Lower leg skin (tissue), 4 donors: ENCODE measurements around the gene TCF20. TPM values are rescaled to one million over a fixed set of nuclear protein-coding genes. Genes with fewer than 3 reads are reported as not detected.

ENCODE experiments used
- DNase-seq, 2 donors: peaks; one replicate each; pipeline ENCODE4 v3.0.0-alpha.2; 2019; ENCODE audit warnings: low spot score in 2 of 2
- H3K4me3 ChIP-seq: fragments of 200-600 bp; sonication (generic); 2 replicates; pipeline ENCODE4 v1.5.1; 2017; ENCODE audit warnings: mild to moderate bottlenecking, low read depth; ENCODE audit not compliant: poor library complexity, severe bottlenecking
- CTCF ChIP-seq, 3 donors: fragments of 450-650 bp; IDR thresholded peaks; one replicate each; pipeline ENCODE4 v1.5.1; 2016; ENCODE audit warnings: antibody characterized with exemption in 3 of 3, mild to moderate bottlenecking in 3 of 3, moderate library complexity in 2 of 3
- POLR2A ChIP-seq, 2 donors: fragments of 450-650 bp; IDR thresholded peaks; one replicate each; pipeline ENCODE4 v1.6.1; 2016 to 2017; ENCODE audit warnings: antibody characterized with exemption in 2 of 2, mild to moderate bottlenecking in 1 of 2, moderate library complexity in 1 of 2
- WGBS, 2 donors: methylation state at CpG; one replicate each; pipeline ENCODE4 v1.1.5; 2018; 5-methylcytosine and 5-hydroxymethylcytosine counted together
- intact Hi-C: fragments of 100-400 bp; cut with DNase I; formaldehyde crosslinking; loops from one replicate; pipeline ENCODE4 v1.15.0; 2023; ENCODE audit warnings: low total_unique reads
- total RNA-seq, 4 donors: library from RNA; depleted of rRNA; stranded (reverse); fragments of >200 nt; gene quantifications; one replicate each; pipeline ENCODE4 v1.1.0, GENCODE V29; 2016

Gene TCF20
- total RNA-seq, 4 donors from 2014 or later: 51.1 to 62.3 (median 58.4) TPM

- intact Hi-C loops: no loop called here
- TF ChIP-seq CTCF (IDR thresholded peaks at IDR 0.05) (no peak), POLR2A (IDR thresholded peaks at IDR 0.05) (no peak)
- WGBS, 2 donors: 88 to 91% methylated on average over 3 of the region's 3 CpGs
- H3K4me3 ChIP-seq: no peak overlapping the region
- DNase-seq: no peak
These were observed 39.4 kb upstream of the TCF20 start for GRCh38 chr22:42309865-42310264.

GRCh38 chr22:42308892-42309468 is 38.5 kb upstream of the TCF20 start:
- DNase-seq: no peak
- H3K4me3 ChIP-seq: no peak overlapping the region
- TF ChIP-seq POLR2A (IDR thresholded peaks at IDR 0.05): no peak
- WGBS, 2 donors: 87 to 88% methylated on average over 17 of the region's 17 CpGs
- intact Hi-C loops: no loop called here

- intact Hi-C loops: no loop called here
- no peak for DNase-seq
- TF ChIP-seq POLR2A (IDR thresholded peaks at IDR 0.05): no peak
- no peak for TF ChIP-seq CTCF (IDR thresholded peaks at IDR 0.05)
- 93 to 95% methylated on average over 18 of the region's 18 CpGs for WGBS, 2 donors
- no peak overlapping the region for H3K4me3 ChIP-seq
These were observed 37.5 kb upstream of the TCF20 start for GRCh38 chr22:42307806-42308563.

- 76 to 84% methylated on average over 18 of the region's 18 CpGs for WGBS, 2 donors
- no peak for DNase-seq
- TF ChIP-seq POLR2A (IDR thresholded peaks at IDR 0.05) (no peak), CTCF (IDR thresholded peaks at IDR 0.05) (no peak)
These were observed 35.6 kb upstream of the TCF20 start for GRCh38 chr22:42306010-42306409.

GRCh38 chr22:42304324-42304790 is 33.9 kb upstream of the TCF20 start:
- H3K4me3 ChIP-seq: no peak overlapping the region
- TF ChIP-seq POLR2A (IDR thresholded peaks at IDR 0.05) (no peak), CTCF (IDR thresholded peaks at IDR 0.05) (no peak)
- intact Hi-C loops: no loop called here
- no peak for DNase-seq
- 57 to 66% methylated on average over 8 of the region's 8 CpGs for WGBS, 2 donors

More at GRCh38 chr22:42306010-42306409, 35.6 kb upstream of the TCF20 start:
- no peak overlapping the region for H3K4me3 ChIP-seq
- intact Hi-C loops: no loop called here

GRCh38 chr22:42303396-42304323 is 33.2 kb upstream of the TCF20 start:
- no peak for DNase-seq
- TF ChIP-seq CTCF (IDR thresholded peaks at IDR 0.05) (no peak), POLR2A (IDR thresholded peaks at IDR 0.05) (no peak)
- intact Hi-C loops: no loop called here
- 47 to 53% methylated on average over 21 of the region's 21 CpGs for WGBS, 2 donors
- no peak overlapping the region for H3K4me3 ChIP-seq
